D721Med (cell line): ENCODE data around the gene NEURL4.

Experiments used
- DNase-seq: peaks from one replicate; pipeline ENCODE4 v3.0.0; 2011; ENCODE audit warnings: low spot score; ENCODE audit not compliant: insufficient read length
- FAIRE-seq: peaks from 2 replicates; lab custom pipeline; 2011; peaks lifted over from hg19 to GRCh38; lab: Jason Lieb, UNC
- TF ChIP-seq, protein P1 (sequence below): IDR thresholded peaks from 2 replicates; pipeline ENCODE4 v1.5.1; 2012; ENCODE audit warnings: mild to moderate bottlenecking, control low read depth; ENCODE audit not compliant: insufficient read depth; ENCODE audit errors: missing control alignments

NEURL4 gene

DNA sequence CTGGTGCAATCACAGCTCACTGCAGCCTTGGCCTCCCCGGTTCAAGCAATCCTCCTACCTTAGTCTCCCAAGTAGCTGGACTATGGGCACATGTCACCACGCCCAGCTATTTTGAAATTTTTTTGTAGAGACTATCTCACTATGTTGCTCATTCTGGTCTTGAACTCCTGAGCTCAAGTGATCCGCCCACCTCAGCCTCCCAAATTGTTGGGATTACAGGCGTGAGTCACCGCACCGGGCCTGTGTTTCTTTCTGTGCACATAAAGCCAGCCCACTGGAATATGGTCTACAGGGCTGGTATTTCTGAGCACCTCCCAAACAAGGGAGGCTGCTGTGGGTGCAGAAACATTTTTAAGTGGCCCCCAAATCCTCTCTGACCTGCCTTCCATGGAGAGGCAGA lies 34.2 kb upstream of the NEURL4 start:
- FAIRE-seq (no peak), DNase-seq (no peak)
- TF ChIP-seq, protein P1, sequence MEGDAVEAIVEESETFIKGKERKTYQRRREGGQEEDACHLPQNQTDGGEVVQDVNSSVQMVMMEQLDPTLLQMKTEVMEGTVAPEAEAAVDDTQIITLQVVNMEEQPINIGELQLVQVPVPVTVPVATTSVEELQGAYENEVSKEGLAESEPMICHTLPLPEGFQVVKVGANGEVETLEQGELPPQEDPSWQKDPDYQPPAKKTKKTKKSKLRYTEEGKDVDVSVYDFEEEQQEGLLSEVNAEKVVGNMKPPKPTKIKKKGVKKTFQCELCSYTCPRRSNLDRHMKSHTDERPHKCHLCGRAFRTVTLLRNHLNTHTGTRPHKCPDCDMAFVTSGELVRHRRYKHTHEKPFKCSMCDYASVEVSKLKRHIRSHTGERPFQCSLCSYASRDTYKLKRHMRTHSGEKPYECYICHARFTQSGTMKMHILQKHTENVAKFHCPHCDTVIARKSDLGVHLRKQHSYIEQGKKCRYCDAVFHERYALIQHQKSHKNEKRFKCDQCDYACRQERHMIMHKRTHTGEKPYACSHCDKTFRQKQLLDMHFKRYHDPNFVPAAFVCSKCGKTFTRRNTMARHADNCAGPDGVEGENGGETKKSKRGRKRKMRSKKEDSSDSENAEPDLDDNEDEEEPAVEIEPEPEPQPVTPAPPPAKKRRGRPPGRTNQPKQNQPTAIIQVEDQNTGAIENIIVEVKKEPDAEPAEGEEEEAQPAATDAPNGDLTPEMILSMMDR = no peak

DNA sequence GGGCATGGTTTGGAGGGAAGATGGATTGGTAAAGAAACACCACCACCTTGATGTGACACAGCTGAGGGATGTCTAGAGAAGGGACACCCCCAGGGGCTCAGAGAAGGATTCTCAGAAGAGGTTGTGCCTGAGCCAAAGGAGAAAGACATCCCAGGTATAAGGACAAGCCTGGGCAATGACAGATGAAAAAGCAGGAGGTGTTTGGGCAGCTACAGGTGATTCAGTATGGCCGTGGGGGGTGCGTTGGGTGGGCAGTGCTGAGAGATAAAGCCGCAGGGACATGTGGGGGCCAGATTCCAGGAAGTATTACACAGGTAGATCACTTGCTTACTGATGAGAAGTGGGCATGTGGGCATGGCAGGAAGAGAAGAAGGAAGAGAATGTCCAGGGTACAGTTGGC lies 32.8 kb upstream of the NEURL4 start:
- TF ChIP-seq, protein P1 = no peak
- FAIRE-seq = no peak
- DNase-seq = no peak

DNA sequence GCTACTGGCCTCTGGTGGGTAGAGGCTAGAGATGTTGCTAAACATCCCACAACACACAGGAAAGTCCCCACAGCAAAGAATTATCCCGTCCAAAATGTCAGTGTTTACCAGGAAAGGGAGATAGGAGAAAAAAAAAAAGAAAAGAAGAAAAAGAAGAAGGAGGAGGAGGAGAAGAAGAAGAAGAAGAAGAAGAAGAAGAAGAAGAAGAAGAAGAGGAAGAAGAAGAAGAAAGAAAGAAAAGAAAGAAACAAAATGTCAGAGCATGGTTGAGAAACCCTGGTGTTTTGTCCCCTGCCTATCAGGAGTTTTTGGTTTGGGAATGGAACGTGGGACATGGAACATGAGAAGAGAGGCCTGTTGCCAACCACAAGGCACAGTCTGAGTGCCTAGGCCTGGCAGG lies 28.2 kb upstream of the NEURL4 start:
- TF ChIP-seq, protein P1 = no peak
- DNase-seq = no peak
- FAIRE-seq = no peak

DNA sequence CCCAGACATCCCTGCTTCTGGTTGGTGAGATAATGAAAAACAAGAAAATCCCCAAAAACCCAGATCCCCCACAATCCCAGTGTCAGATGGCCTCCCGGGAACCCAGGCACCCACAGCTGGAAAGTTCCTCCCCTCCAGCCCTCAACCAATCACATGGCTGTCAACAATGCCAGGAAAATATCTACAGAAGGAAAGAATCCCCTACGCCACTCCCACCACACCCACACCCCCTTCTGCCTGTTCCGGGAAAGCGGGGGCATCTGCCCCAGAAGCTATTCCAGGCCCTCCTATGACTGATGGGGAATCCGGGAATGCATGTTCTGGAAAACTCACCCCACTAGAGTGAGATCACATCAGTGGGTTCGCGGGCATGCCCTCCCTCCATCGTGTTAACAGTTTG lies 27.6 kb upstream of the NEURL4 start:
- DNase-seq (no peak), FAIRE-seq (no peak)
- TF ChIP-seq, protein P1 = no peak

DNA sequence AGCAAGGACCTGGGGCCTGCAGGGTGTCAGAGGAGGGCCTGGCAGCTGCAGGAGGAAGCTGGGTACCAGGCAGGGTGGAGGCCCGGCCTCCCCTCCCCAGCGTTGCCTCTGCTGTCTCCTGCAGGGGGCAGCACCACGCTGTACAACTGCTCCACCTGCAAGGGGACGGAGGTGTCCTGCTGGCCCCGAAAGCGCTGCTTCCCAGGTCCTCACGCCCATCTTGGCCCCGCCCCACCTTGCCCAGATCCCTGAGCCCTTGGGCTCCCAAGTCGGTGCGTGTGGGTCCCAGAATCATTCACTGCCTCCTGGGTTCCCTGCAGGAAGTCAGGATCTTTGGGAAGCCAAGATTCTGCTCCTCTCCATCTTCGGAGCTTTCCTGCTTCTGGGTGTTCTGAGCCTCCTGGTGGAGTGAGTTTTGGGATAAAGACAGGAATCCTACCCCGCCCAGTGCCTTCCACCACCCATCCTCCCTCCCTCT lies 27.0 kb upstream of the NEURL4 start:
- TF ChIP-seq, protein P1 = peak; percentile 48
- FAIRE-seq = no peak
- DNase-seq = peak; percentile 89

DNA sequence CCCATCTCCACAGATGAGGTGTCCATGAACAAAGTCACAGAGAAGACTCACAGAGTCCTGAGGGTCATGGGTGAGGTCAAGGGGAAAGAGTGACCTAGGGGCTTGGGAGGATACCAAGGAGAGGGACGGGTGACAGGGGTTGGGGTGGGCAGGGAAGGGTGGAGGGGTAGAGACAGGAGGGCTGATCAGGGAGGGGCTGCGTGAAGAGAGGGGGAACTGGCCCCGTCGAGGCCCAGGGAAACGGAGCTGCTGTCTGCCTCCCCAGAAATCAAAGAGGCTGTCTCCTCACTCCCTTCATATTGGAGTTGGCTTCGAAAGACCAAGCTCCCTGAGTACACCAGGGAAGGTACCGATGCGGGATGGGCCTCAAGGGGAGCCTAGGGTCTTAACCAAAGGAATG lies 26.4 kb upstream of the NEURL4 start:
- TF ChIP-seq, protein P1 = no peak
- DNase-seq = no peak
- FAIRE-seq = no peak

DNA sequence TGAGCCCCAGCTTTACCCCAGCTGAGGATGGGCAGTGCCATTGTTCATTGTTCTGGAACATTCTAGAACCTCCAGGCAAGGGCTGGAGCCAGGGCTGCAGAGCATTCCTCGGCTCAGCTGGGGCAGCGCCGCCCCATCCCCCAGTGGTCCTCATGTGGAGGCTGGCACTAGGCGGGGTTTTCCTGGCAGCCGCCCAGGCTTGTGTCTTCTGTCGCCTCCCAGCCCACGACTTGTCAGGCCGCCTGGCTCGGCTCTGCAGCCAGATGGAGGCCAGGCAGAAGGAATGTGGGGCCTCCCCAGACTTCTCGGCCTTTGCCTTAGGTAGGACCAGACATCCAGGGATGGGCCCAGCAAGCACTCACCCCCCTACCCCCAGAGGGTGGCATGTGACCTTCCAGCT lies 25.9 kb upstream of the NEURL4 start, which contains the start of gene TMEM95:
TSS of gene TMEM95 (plus strand) at position 104 of the 400 bp plus-strand sequence. CDS start at position 153, 49 bp downstream.
- DNase-seq (no peak), FAIRE-seq (no peak)
- TF ChIP-seq, protein P1 = no peak
